SU-DHL-6 (cell line): ENCODE measurements around the gene H2AZ1.

Experiments used
- EZH2phosphoT487 ChIP-seq: fragments of 200-600 bp; sonication (generic), shearing (Covaris generic); conservative IDR thresholded peaks from 2 replicates; pipeline ENCODE4 v1.6.1; 2018; ENCODE audit warnings: mild to moderate bottlenecking, antibody characterized with exemption, low read length, moderate library complexity, mixed read lengths
- TF ChIP-seq, protein P1 (sequence below): fragments of 200-600 bp; sonication (generic); IDR thresholded peaks from one replicate; pipeline ENCODE4 v1.5.1; 2017; ENCODE audit warnings: antibody characterized with exemption, mild to moderate bottlenecking, low read length, moderate library complexity; ENCODE audit not compliant: insufficient read depth, poor library complexity, severe bottlenecking

DNA sequence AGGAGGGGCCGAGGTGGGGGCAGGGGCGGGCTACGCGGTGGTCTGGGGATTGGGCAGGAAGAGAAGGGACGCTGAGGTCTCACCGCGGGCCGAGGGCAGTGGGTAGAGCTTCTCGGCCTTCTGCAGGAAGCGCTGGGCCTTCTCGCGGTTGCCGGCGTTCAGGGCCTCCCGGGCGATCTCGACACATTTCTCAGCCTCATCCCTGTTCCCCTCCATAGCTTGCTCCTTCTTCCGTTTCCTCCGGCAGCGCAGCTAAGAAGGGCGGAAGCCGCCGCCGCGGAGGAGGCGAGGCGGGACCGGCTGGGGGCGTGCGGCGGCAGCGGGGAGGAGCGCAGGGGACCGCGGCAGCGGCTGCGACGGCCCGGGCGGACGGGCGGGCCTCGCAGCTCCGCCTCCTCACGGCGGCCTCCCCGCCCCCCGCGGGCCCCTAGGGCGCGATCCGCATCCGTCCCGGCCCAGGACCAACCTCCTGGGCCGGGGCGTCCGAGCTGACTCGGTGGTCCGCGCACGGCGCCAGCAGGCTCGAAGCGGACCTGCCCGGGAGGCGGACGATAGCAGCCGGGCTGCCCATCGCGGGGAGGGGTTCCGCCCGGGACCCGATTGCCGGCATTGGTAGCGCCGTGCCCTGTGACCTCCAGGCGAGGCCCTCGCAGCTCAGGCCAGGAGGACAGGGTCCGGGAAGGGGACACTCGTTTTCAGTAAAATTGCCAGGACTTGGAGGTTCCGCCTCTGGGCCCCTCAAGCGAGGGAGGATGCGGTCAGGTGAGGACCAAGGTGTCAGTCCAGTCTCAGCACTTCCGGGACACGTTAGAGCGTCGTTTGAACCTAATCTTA is 3.5 kb downstream of the H2AZ1 start, which contains the start of gene DNAJB14:
- TF ChIP-seq, protein P1, sequence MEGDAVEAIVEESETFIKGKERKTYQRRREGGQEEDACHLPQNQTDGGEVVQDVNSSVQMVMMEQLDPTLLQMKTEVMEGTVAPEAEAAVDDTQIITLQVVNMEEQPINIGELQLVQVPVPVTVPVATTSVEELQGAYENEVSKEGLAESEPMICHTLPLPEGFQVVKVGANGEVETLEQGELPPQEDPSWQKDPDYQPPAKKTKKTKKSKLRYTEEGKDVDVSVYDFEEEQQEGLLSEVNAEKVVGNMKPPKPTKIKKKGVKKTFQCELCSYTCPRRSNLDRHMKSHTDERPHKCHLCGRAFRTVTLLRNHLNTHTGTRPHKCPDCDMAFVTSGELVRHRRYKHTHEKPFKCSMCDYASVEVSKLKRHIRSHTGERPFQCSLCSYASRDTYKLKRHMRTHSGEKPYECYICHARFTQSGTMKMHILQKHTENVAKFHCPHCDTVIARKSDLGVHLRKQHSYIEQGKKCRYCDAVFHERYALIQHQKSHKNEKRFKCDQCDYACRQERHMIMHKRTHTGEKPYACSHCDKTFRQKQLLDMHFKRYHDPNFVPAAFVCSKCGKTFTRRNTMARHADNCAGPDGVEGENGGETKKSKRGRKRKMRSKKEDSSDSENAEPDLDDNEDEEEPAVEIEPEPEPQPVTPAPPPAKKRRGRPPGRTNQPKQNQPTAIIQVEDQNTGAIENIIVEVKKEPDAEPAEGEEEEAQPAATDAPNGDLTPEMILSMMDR: no peak
- no peak for TF ChIP-seq EZH2phosphoT487
